ENCODE data around the gene TMCO5A. TPM values are rescaled to one million over a fixed set of nuclear protein-coding genes. Genes with fewer than 3 reads are reported as not detected.

TMCO5A gene
- total RNA-seq, 4 donors from 2014 or later, result not detected

DNA sequence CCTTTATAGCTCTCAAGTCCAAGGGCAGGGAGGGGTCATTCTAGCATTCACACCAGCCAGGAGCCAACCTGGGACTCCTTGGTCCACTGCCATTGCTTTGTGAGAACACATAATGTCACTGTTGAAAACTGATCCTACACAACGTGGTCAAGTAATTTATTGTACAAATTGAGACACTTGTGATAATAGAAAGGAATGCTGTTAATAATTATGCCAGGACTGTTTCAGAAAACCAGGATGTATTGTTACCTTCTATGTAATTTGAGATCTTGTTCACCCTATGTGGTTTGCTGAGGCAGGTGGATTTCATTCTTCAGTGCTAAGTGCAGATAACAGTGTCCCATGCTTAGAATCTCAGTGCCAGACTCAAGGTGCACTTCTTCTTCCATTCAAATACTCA lies 33.3 kb downstream of the TMCO5A start:
- DNase-seq (ENCODE audit: low spot score in 2 of 2), result no peak
- Histone ChIP-seq H3K9me3 (peaks cover 5% of the 10 kb centered on the region), H3K4me1 (no peaks in the 10 kb centered on the region), H3K4me3 (no peak overlapping the region), H3K27me3 (no peaks in the 10 kb centered on the region), H3K36me3 (no peaks in the 10 kb centered on the region), H3K27ac (no peak overlapping the region)
- TF ChIP-seq POLR2A (IDR thresholded peaks at IDR 0.05) (no peak), EP300 (IDR thresholded peaks at IDR 0.05) (no peak), POLR2AphosphoS5 (IDR thresholded peaks at IDR 0.05) (no peak)
- TF ChIP-seq, protein P1, sequence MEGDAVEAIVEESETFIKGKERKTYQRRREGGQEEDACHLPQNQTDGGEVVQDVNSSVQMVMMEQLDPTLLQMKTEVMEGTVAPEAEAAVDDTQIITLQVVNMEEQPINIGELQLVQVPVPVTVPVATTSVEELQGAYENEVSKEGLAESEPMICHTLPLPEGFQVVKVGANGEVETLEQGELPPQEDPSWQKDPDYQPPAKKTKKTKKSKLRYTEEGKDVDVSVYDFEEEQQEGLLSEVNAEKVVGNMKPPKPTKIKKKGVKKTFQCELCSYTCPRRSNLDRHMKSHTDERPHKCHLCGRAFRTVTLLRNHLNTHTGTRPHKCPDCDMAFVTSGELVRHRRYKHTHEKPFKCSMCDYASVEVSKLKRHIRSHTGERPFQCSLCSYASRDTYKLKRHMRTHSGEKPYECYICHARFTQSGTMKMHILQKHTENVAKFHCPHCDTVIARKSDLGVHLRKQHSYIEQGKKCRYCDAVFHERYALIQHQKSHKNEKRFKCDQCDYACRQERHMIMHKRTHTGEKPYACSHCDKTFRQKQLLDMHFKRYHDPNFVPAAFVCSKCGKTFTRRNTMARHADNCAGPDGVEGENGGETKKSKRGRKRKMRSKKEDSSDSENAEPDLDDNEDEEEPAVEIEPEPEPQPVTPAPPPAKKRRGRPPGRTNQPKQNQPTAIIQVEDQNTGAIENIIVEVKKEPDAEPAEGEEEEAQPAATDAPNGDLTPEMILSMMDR (IDR thresholded peaks at IDR 0.05), result no peak
- WGBS, result 59% methylated on average over 1 of the region's 1 CpG

DNA sequence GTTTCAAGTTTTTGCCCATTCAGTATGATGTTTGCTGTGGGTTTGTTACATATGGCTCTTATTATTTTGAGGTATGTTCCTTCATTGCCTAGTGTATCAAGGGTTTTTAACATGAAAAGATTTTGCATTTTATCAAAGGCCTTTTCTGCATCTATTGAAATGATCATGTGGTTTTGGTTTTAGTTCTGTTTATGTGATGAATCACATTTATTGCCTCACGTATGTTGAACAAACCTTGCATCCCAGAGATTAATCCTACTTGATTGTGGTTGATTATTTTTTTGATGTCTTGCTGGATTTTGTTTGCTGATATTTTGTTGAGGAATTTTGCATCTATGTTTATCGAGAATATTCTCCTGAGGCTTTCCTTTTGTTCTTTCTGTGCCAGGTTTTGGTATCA lies 39.4 kb downstream of the TMCO5A start:
- H3K9me3 ChIP-seq, result peaks cover 7% of the 10 kb centered on the region
- WGBS, result 63% methylated on average over 2 of the region's 2 CpGs
- no peak overlapping the region for H3K27ac ChIP-seq
- no peak for TF ChIP-seq POLR2AphosphoS5 (IDR thresholded peaks at IDR 0.05)
- no peak overlapping the region for H3K4me3 ChIP-seq
- no peak for DNase-seq (ENCODE audit: low spot score in 2 of 2)
- H3K36me3 ChIP-seq, result no peaks in the 10 kb centered on the region
- H3K4me1 ChIP-seq, result no peaks in the 10 kb centered on the region
- no peaks in the 10 kb centered on the region for H3K27me3 ChIP-seq

GRCh38 chr15:37978231-37978630 lies 43.8 kb downstream of the TMCO5A start:
- 89% methylated on average over 4 of the region's 4 CpGs for WGBS
- H3K27ac ChIP-seq, result no peak overlapping the region
- H3K9me3 ChIP-seq, result no peaks in the 10 kb centered on the region
- TF ChIP-seq, protein P1 (IDR thresholded peaks at IDR 0.05), result no peak
- no peak for TF ChIP-seq EP300 (IDR thresholded peaks at IDR 0.05)
- TF ChIP-seq POLR2A (IDR thresholded peaks at IDR 0.05), result no peak
- TF ChIP-seq POLR2AphosphoS5 (IDR thresholded peaks at IDR 0.05), result no peak
- H3K27me3 ChIP-seq, result no peaks in the 10 kb centered on the region
- H3K36me3 ChIP-seq, result no peaks in the 10 kb centered on the region
- H3K4me3 ChIP-seq, result no peak overlapping the region
- no peak for DNase-seq (ENCODE audit: low spot score in 2 of 2)
- H3K4me1 ChIP-seq, result no peaks in the 10 kb centered on the region

- DNase-seq (ENCODE audit: low spot score in 2 of 2), result no peak
These were observed 45.4 kb downstream of the TMCO5A start for GRCh38 chr15:37979671-37980409.

GRCh38 chr15:37981201-37981600 lies 46.8 kb downstream of the TMCO5A start:
- no peak for DNase-seq (ENCODE audit: low spot score in 2 of 2)
- Histone ChIP-seq H3K4me1 (no peaks in the 10 kb centered on the region), H3K27ac (no peak overlapping the region), H3K36me3 (no peaks in the 10 kb centered on the region), H3K4me3 (no peak overlapping the region), H3K27me3 (no peaks in the 10 kb centered on the region), H3K9me3 (no peaks in the 10 kb centered on the region)
- WGBS, result 84% methylated on average over 5 of the region's 5 CpGs
- no peak for TF ChIP-seq EP300 (IDR thresholded peaks at IDR 0.05)
- TF ChIP-seq POLR2A (IDR thresholded peaks at IDR 0.05), result no peak
- TF ChIP-seq POLR2AphosphoS5 (IDR thresholded peaks at IDR 0.05), result no peak
- TF ChIP-seq, protein P1 (IDR thresholded peaks at IDR 0.05), result no peak

More at GRCh38 chr15:37979671-37980409, 45.4 kb downstream of the TMCO5A start:
- no peaks in the 10 kb centered on the region for H3K36me3 ChIP-seq
- H3K4me1 ChIP-seq, result no peaks in the 10 kb centered on the region
- TF ChIP-seq EP300 (IDR thresholded peaks at IDR 0.05) (no peak), POLR2A (IDR thresholded peaks at IDR 0.05) (no peak), POLR2AphosphoS5 (IDR thresholded peaks at IDR 0.05) (no peak)
- TF ChIP-seq, protein P1 (IDR thresholded peaks at IDR 0.05), result no peak
- H3K4me3 ChIP-seq, result no peak overlapping the region
- H3K27ac ChIP-seq, result no peak overlapping the region
- WGBS, result 48% methylated on average over 3 of the region's 11 CpGs
- H3K9me3 ChIP-seq, result no peaks in the 10 kb centered on the region
- H3K27me3 ChIP-seq, result no peaks in the 10 kb centered on the region
